H7 (cell line): Measurements from ENCODE around the gene P4HB. TPM values are rescaled to one million over a fixed set of nuclear protein-coding genes. Genes with fewer than 3 reads are reported as not detected.
"Not testable (repeated sequence)": the region's sequence is repeated elsewhere in the genome, so short reads cannot be mapped to it uniquely, and the experiment has no call there.

Source experiments
- DNase-seq: peaks from one replicate; pipeline ENCODE4 v3.0.0; 2012
- H3K27me3 ChIP-seq: 2 replicates; pipeline ENCODE4 v1.6.0; 2011; ENCODE audit warnings: mild to moderate bottlenecking, low read length; ENCODE audit not compliant: control insufficient read depth, insufficient read depth
- H3K36me3 ChIP-seq: replicated peaks from 2 replicates; pipeline ENCODE4 v1.5.1; 2011; ENCODE audit warnings: low read length; ENCODE audit not compliant: control insufficient read depth, insufficient read depth
- H3K4me3 ChIP-seq: 2 replicates; pipeline ENCODE4 v1.5.1; 2011; ENCODE audit warnings: low read depth, mild to moderate bottlenecking, control low read depth, low read length, moderate library complexity; ENCODE audit not compliant: insufficient read depth
- total RNA-seq: library from RNA; depleted of rRNA; stranded (reverse); fragments of >200 nt; shearing (Covaris generic); gene quantifications from 2 replicates; pipeline ENCODE4 v1.2.3, GENCODE V29; 2014

The P4HB gene
- total RNA-seq, 1 experiment from 2014 or later = 528 TPM

GRCh38 chr17:81851423-81851822 lies 8.9 kb downstream of the P4HB start:
- no peak for DNase-seq
- no peak overlapping the region for H3K4me3 ChIP-seq
- no peaks in the 10 kb centered on the region for H3K27me3 ChIP-seq
- peaks cover 32% of the 10 kb centered on the region for H3K36me3 ChIP-seq

DNA sequence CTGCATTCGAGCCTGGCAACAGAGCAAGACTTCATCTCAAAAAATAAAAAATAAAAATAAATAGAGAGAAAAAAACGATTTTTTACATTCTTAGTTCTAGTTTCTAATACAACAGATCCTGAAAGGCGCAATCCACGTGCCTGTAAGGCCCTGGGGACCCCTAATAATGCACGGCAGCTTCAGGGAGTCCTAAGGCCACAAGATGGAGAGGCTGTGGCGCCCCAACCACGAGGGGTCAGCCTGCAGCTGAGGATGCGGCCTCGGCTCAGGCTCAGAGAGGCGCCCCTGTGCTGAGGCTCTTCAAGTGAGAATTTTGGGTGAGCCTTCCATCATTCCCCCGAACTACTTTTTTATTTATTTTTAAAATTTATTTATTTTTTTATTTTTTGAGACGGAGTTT lies 10.9 kb downstream of the P4HB start:
- Histone ChIP-seq H3K4me3 (no peak overlapping the region), H3K36me3 (peaks cover 39% of the 10 kb centered on the region), H3K27me3 (no peaks in the 10 kb centered on the region)
- DNase-seq = no peak

DNA sequence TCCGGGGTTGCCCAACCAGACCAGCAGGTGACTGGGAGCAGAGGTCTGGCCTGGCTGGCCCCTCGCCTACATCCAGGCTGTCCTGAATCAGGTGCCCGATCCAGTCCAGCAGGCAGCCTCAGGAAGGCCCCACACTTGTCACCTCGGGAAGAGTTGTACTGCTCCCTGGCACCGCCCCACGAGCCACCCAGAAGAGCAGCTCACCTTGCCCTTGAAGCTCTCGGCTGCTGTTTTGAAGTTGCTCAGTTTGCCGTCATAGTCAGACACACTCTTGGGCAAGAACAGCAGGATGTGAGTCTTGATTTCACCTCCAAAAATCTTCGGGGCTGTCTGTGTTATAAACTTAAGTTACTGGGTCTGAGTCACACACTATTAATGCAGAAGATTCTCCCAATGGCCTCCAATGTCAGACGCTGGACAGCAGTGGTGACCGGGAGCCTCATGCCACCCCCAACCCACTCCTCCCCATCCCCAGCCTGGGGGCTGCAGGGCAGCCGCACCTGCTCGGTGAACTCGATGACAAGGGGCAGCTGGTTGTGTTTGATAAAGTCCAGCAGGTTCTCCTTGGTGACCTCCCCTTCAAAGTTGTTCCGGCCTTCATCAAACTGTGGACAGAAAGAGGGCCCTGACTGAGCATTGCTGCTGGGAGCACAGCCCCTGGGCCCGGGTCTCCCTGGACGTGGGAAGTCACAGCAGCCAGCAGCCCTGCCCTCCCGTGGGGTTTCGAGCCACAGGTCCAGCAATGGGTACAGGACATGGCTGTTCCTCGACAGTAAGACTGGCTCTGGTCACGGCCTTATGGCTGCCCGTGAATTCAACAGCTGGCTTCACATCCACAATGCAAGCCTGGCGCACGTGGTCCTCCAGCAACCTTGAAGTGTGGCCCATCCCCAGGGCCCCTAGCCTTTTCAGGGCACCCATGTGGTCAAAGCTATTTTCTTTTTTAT lies 13.3 kb downstream of the P4HB start:
- no peak for DNase-seq
- no peaks in the 10 kb centered on the region for H3K27me3 ChIP-seq
- H3K4me3 ChIP-seq = no peak overlapping the region
- peaks cover 29% of the 10 kb centered on the region for H3K36me3 ChIP-seq

DNA sequence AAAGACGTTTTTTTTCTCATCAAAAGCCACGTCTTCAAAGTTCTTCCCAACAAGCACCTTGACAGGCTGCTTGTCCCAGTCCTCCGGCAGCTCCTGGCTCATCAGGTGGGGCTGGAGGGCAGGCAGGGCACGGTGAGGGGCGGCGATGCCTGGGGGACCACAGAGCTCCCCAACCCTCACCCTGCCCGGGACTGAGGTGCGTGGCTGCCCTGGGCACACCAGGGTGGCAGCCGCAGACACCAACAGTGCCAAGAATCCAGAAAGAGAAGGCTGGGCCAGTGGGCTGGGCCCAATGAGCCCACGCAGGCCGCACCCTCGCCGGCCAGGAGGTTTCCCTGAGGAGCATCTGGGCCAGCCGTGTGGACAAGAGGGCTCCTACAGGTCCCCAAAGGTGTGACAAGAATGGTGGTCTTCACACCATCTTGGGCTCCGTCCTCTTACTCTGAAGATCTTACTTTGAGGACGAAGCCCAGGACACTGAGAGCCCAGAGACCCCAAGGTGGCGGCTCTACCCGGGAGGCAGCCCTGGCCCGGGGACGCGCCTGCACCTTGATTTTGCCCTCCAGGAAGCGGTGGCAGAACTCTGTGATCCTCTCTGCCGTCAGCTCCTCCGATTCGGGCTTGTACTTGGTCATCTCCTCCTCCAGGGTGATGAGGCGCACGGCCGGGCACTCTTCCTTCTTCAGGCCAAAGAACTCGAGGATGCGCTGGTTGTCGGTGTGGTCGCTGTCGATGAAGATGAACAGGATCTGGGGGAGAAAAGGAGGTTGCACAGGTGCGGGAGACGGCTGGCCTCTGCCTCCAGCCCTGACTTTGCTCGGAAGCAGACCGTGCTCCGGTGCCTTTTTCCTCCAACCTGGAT lies 14.2 kb downstream of the P4HB start:
- Histone ChIP-seq H3K36me3 (peaks cover 27% of the 10 kb centered on the region), H3K4me3 (no peak overlapping the region), H3K27me3 (no peaks in the 10 kb centered on the region)
- no peak for DNase-seq

DNA sequence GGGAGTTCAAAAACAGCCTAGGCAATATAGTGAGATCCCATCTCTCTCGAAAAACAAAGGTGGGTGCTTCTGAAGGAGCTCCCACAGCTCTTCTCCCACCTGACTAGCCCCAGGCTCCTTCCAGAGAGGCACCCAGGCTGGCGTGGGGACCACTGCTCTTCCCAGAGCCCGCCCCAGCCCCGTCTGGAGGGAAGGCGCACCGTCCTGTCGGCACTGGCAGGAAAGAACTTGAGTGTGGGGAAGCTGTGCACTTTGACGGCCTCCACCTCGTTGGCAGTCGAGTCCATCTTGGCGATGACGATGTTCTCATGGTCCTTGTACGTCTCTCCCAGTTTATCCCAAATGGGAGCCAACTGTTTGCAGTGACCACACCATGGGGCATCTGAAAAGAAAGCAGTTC lies 15.0 kb downstream of the P4HB start:
- Histone ChIP-seq H3K36me3 (peaks cover 27% of the 10 kb centered on the region), H3K4me3 (no peak overlapping the region), H3K27me3 (no peaks in the 10 kb centered on the region)
- DNase-seq = no peak

DNA sequence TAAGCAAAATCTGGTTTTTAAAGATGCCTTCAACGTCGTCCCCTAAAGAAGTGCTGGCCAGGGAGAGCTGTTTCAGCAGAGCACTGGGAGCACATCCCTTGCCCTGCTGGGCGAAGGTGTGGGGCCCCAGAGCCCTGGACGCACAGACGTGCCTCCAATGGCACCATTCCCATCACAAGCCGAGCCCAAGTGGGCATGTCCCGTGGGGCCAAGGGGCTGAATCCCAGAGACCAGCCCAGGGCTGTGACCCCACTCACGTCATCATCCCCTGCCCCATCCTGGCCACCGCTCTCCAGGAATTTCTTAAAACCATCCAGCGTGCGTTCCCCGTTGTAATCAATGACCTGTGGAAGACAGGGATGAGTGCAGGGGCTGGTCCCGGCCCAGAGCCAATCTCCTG lies 15.4 kb downstream of the P4HB start:
- H3K36me3 ChIP-seq = peaks cover 27% of the 10 kb centered on the region
- H3K4me3 ChIP-seq = no peak overlapping the region
- no peak for DNase-seq
- H3K27me3 ChIP-seq = no peaks in the 10 kb centered on the region

GRCh38 chr17:81844327-81844851 lies 15.9 kb downstream of the P4HB start:
- no peak overlapping the region for H3K4me3 ChIP-seq
- no peak for DNase-seq
- H3K36me3 ChIP-seq = peaks cover 27% of the 10 kb centered on the region
- no peaks in the 10 kb centered on the region for H3K27me3 ChIP-seq

- no peak overlapping the region for H3K4me3 ChIP-seq
- peak; percentile 60 for DNase-seq
- no peaks in the 10 kb centered on the region for H3K27me3 ChIP-seq
- peaks cover 27% of the 10 kb centered on the region for H3K36me3 ChIP-seq
These were observed 16.5 kb downstream of the P4HB start for GRCh38 chr17:81843713-81844326.

GRCh38 chr17:81842725-81843504 lies 17.4 kb downstream of the P4HB start:
- no peak for DNase-seq
- H3K27me3 ChIP-seq = no peaks in the 10 kb centered on the region
- no peak overlapping the region for H3K4me3 ChIP-seq
- H3K36me3 ChIP-seq = peaks cover 26% of the 10 kb centered on the region

DNA sequence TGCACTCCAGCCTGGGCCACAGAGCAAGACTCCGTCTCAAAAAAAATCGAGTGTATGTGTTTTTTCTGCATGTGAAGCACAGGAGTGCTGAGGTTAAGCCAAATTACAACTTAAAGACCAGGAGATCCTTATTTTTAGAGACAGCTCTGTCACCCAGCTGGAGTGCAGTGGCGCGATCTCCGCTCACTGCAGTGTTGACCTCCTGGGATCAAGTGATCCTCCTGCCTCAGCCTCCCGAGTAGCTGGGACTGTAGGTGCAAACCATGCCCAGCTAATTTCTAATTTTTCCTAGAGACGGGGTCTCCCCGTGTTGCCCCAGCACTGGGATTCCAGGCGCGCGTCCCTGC lies 18.0 kb downstream of the P4HB start:
- no peak overlapping the region for H3K4me3 ChIP-seq
- no peaks in the 10 kb centered on the region for H3K27me3 ChIP-seq
- no peak for DNase-seq

DNA sequence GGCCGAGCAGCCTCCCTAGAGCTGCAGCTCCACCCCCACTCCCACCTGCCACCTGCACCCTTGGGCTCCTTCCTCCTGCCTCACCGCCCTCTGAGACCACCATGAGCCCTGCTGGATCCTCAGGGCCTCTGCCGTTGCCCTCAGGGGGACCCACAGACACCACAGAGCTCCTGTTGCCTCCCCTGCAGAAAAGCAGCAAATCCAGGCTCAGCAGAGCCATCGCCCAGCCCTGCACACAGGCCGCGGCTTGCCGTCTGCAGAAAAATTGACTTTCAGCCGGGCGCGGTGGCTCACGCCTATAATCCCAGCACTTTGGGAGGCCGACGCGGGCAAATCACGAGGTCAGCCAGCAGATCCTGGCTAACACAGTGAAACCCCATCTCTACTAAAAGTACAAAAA lies 18.5 kb downstream of the P4HB start:
- Histone ChIP-seq H3K36me3 (peaks cover 24% of the 10 kb centered on the region), H3K27me3 (no peaks in the 10 kb centered on the region), H3K4me3 (no peak overlapping the region)
- DNase-seq = no peak

More for the DNA sequence above, 18.0 kb downstream of the P4HB start:
- H3K36me3 ChIP-seq = peaks cover 26% of the 10 kb centered on the region

GRCh38 chr17:81840826-81841778 lies 19.2 kb downstream of the P4HB start:
- H3K36me3 ChIP-seq = peaks cover 16% of the 10 kb centered on the region
- DNase-seq = peak; percentile 74
- H3K27me3 ChIP-seq = no peaks in the 10 kb centered on the region

GRCh38 chr17:81840059-81840458 lies 20.3 kb downstream of the P4HB start:
- DNase-seq = not testable (repeated sequence)

More at GRCh38 chr17:81840826-81841778, 19.2 kb downstream of the P4HB start:
- H3K4me3 ChIP-seq = no peak overlapping the region

More at GRCh38 chr17:81840059-81840458, 20.3 kb downstream of the P4HB start:
- not testable (repeated sequence) for H3K36me3 ChIP-seq, H3K4me3 ChIP-seq, H3K27me3 ChIP-seq
